HUES64 (cell line): ENCODE results near the gene GXYLT1.
"Not testable (repeated sequence)": the region's sequence is repeated elsewhere in the genome, so short reads cannot be mapped to it uniquely, and the experiment has no call there.

Experiments used
- H3K27ac ChIP-seq: 2 replicates; pipeline ENCODE4 v1.7.0; 2013; ENCODE audit warnings: low read depth, low read length, inconsistent platforms
- H3K27me3 ChIP-seq: 2 replicates; pipeline ENCODE4 v1.6.1; 2013; ENCODE audit warnings: mild to moderate bottlenecking, low read length; ENCODE audit not compliant: insufficient read depth
- H3K36me3 ChIP-seq: 2 replicates; pipeline ENCODE4 v1.6.1; 2013; ENCODE audit warnings: mild to moderate bottlenecking, low read length; ENCODE audit not compliant: insufficient read depth
- H3K4me1 ChIP-seq: 2 replicates; pipeline ENCODE4 v1.6.1; 2013; ENCODE audit warnings: mild to moderate bottlenecking, low read length, moderate library complexity; ENCODE audit not compliant: insufficient read depth
- H3K4me3 ChIP-seq: 2 replicates; pipeline ENCODE4 v1.5.1; 2013; ENCODE audit warnings: mild to moderate bottlenecking, low read length, moderate library complexity
- H3K9ac ChIP-seq: 2 replicates; pipeline ENCODE4 v1.6.1; 2013; ENCODE audit warnings: mild to moderate bottlenecking, low read depth, low read length
- H3K9me3 ChIP-seq: 2 replicates; pipeline ENCODE4 v1.6.1; 2013; ENCODE audit warnings: low read depth, low read length; ENCODE audit not compliant: insufficient read depth
- WGBS: fragments of 150-250, 120-280 bp; methylation state at CpG from one replicate; pipeline ENCODE4 v1.1.7; 2013; ENCODE audit warnings: missing lambda C conversion rate; 5-methylcytosine and 5-hydroxymethylcytosine counted together

Gene GXYLT1

DNA sequence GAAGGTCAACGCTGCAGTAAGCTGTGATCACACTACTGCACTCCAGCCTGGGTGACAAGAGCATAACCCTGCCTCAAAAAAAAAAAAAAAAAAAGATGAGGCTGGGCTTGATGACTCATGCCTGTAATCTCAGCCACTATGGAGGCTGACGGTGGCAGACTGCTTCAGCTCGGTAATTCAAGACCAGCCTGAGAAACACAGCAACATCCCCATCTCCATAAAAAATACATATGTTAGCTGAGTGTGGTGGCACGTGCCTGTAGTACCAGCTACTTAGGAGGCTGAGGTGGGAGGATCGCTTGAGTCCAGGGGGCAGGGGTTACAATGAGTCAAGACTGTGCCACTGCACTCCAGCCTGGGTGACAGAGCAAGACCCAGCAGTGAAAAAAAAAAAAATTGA lies 50.4 kb downstream of the GXYLT1 start:
- Histone ChIP-seq H3K9me3 (no peaks in the 10 kb centered on the region), H3K27ac (no peak overlapping the region), H3K27me3 (no peaks in the 10 kb centered on the region), H3K4me1 (peaks cover 21% of the 10 kb centered on the region; the same call in 1 of the 2 replicates), H3K9ac (no peak overlapping the region), H3K4me3 (no peak overlapping the region), H3K36me3 (peaks cover 11% of the 10 kb centered on the region; the same call in 1 of the 2 replicates)
- WGBS = 75% methylated on average over 5 of the region's 5 CpGs

DNA sequence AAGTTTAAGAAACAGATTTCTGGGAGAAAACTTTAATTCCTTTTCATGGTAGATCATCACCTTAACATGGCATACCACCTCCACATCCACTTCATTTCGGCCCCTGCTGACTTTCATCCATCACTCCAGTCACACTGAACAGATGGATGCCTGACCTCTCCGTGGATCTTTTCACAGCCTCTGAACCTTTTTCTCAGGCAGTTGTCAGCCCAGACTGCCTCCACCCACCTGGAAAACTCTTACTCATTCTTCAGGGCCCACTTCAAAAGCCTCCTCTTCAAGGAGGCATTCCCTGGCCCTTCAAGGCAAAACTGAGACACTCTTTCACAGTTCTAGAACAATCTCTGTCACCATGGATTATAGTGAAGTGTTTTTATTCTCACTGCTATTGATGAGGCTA lies 52.9 kb downstream of the GXYLT1 start:
- H3K36me3 ChIP-seq = peaks cover 13% of the 10 kb centered on the region; the same call in 1 of the 2 replicates
- 80% methylated on average over 2 of the region's 2 CpGs for whole genome bisulfite sequencing

GRCh38 chr12:42090899-42091298 lies 53.8 kb downstream of the GXYLT1 start:
- no peak overlapping the region for H3K9ac ChIP-seq
- H3K36me3 ChIP-seq = peaks cover 10% of the 10 kb centered on the region; the same call in 1 of the 2 replicates
- no peaks in the 10 kb centered on the region for H3K9me3 ChIP-seq
- peaks cover 30% of the 10 kb centered on the region; the same call in 1 of the 2 replicates for H3K4me1 ChIP-seq
- H3K4me3 ChIP-seq = no peak overlapping the region
- H3K27ac ChIP-seq = no peak overlapping the region; the same call in 1 of the 2 replicates
- no peaks in the 10 kb centered on the region for H3K27me3 ChIP-seq

More for the DNA sequence above, 52.9 kb downstream of the GXYLT1 start:
- Histone ChIP-seq H3K9me3 (no peaks in the 10 kb centered on the region), H3K27me3 (no peaks in the 10 kb centered on the region), H3K9ac (no peak overlapping the region), H3K4me3 (no peak overlapping the region), H3K27ac (peak overlapping the region; percentile 12; the same call in 1 of the 2 replicates), H3K4me1 (peaks cover 30% of the 10 kb centered on the region; the same call in 1 of the 2 replicates)

DNA sequence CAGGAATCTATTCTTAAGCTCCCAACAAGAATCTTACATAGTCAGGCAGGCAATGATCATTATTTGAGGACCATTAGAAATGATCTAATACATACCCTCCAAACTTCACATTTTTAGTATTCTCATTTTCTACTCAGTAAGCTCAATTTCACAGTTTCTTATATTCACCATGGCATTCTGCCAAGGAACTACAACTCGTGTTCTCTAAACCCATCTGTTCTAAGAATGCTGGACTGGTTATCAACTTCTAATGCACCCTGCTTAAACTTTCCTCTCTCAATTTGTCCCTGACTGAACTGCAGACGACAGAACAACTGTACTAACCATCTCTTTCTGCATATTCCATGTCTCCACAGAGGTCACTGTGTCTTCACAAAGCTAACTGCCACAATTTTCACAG lies 58.6 kb downstream of the GXYLT1 start:
- Histone ChIP-seq H3K9me3 (no peaks in the 10 kb centered on the region), H3K4me3 (no peak overlapping the region), H3K9ac (no peak overlapping the region), H3K4me1 (peaks cover 24% of the 10 kb centered on the region; the same call in 1 of the 2 replicates), H3K27me3 (no peaks in the 10 kb centered on the region), H3K36me3 (peaks cover 5% of the 10 kb centered on the region; the same call in 1 of the 2 replicates), H3K27ac (no peak overlapping the region)
- 91% methylated on average over 2 of the region's 2 CpGs for WGBS

DNA sequence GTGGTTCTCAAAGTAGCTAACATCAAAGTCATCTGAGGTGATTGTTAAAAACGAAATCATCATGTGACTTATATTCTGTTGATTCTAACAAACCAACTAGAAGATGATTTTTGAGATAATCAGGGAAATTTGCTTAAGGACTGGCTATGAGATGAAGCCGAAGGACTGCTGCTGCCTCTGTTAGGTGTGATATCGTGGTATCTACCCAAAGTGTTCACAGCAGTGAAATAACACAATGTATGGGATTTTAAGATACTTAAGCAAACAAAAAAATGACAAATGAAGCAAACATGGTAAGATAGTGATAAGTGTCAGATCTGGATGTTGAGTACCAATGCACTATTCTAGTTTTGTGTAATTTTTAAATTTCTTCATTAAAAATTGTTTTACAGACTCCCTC lies 59.1 kb downstream of the GXYLT1 start:
- H3K9me3 ChIP-seq = no peaks in the 10 kb centered on the region
- peaks cover 20% of the 10 kb centered on the region; the same call in 1 of the 2 replicates for H3K4me1 ChIP-seq
- no peaks in the 10 kb centered on the region for H3K27me3 ChIP-seq
- H3K36me3 ChIP-seq = peaks cover 5% of the 10 kb centered on the region; the same call in 1 of the 2 replicates
- 62% methylated on average over 3 of the region's 3 CpGs for WGBS
- no peak overlapping the region for H3K9ac ChIP-seq
- no peak overlapping the region for H3K4me3 ChIP-seq
- H3K27ac ChIP-seq = no peak overlapping the region

- no peaks in the 10 kb centered on the region for H3K9me3 ChIP-seq
- H3K36me3 ChIP-seq = peaks cover 5% of the 10 kb centered on the region; the same call in 1 of the 2 replicates
- peaks cover 11% of the 10 kb centered on the region; the same call in 1 of the 2 replicates for H3K4me1 ChIP-seq
- no peak overlapping the region for H3K27ac ChIP-seq
- H3K9ac ChIP-seq = no peak overlapping the region
- no peaks in the 10 kb centered on the region for H3K27me3 ChIP-seq
- no peak overlapping the region for H3K4me3 ChIP-seq
Measured at GRCh38 chr12:42084522-42084921, 60.2 kb downstream of the GXYLT1 start.

DNA sequence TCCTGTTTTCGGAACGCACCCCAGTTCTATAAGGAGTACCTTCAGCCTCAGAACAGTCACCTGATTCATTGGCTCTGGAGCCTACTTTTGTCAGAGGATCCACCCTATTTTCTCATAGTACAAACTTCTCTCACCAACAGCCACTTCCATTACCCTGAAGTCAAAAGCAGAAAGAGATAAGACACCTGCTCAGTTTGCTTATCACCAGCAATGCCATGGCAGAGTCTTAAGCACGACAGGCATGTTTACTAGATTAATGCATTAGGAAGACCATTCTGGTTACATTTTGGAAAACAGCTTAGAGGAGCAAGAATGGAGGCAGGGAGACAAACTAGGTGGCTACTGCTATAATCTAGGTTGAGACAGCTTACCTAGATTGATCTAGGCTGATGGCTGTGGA lies 67.7 kb downstream of the GXYLT1 start:
- H3K4me1 ChIP-seq = no peaks in the 10 kb centered on the region
- 95% methylated on average over 3 of the region's 3 CpGs for WGBS
- no peak overlapping the region for H3K9ac ChIP-seq

GRCh38 chr12:42070036-42070435 lies 74.6 kb downstream of the GXYLT1 start:
- no peaks in the 10 kb centered on the region for H3K4me1 ChIP-seq
- no peaks in the 10 kb centered on the region for H3K36me3 ChIP-seq
- no peaks in the 10 kb centered on the region for H3K27me3 ChIP-seq
- H3K4me3 ChIP-seq = no peak overlapping the region
- H3K9ac ChIP-seq = no peak overlapping the region
- no peak overlapping the region for H3K27ac ChIP-seq
- H3K9me3 ChIP-seq = peaks cover 21% of the 10 kb centered on the region
- WGBS = 96% methylated on average over 4 of the region's 4 CpGs

More for the DNA sequence above, 67.7 kb downstream of the GXYLT1 start:
- Histone ChIP-seq H3K4me3 (no peak overlapping the region), H3K36me3 (no peaks in the 10 kb centered on the region), H3K27me3 (no peaks in the 10 kb centered on the region), H3K9me3 (peaks cover 11% of the 10 kb centered on the region), H3K27ac (no peak overlapping the region)

DNA sequence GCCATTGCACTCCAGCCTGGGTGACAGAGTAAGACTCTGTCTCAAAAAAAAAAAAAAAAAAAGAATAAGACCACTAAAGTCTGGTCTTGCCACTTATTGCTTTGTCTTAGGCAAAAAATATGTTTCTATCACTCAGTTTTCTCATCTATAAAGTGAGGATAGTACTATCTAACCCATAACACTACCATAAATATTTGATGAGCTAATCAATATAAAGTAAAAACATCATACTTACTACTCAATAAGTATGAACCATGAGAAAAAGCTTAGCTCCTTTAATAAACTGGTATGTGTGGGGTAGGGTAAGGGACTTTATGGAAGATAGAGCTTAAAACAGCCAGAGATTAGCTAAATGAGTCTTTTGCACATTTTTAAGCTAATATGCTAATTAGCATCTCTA lies 85.5 kb downstream of the GXYLT1 start:
- no peak overlapping the region for H3K27ac ChIP-seq
- H3K9me3 ChIP-seq = peaks cover 33% of the 10 kb centered on the region
- no peak overlapping the region for H3K9ac ChIP-seq
- no peaks in the 10 kb centered on the region; the same call in 1 of the 2 replicates for H3K27me3 ChIP-seq
- no peak overlapping the region for H3K4me3 ChIP-seq
- H3K36me3 ChIP-seq = no peaks in the 10 kb centered on the region
- H3K4me1 ChIP-seq = no peaks in the 10 kb centered on the region

- WGBS = 99% methylated on average over 3 of the region's 3 CpGs
- Histone ChIP-seq H3K9ac (no peak overlapping the region), H3K27me3 (no peaks in the 10 kb centered on the region; the same call in 1 of the 2 replicates), H3K27ac (no peak overlapping the region), H3K4me3 (no peak overlapping the region), H3K36me3 (no peaks in the 10 kb centered on the region), H3K9me3 (peaks cover 9% of the 10 kb centered on the region), H3K4me1 (no peaks in the 10 kb centered on the region)
Measured at GRCh38 chr12:42056130-42056529, 88.5 kb downstream of the GXYLT1 start.

DNA sequence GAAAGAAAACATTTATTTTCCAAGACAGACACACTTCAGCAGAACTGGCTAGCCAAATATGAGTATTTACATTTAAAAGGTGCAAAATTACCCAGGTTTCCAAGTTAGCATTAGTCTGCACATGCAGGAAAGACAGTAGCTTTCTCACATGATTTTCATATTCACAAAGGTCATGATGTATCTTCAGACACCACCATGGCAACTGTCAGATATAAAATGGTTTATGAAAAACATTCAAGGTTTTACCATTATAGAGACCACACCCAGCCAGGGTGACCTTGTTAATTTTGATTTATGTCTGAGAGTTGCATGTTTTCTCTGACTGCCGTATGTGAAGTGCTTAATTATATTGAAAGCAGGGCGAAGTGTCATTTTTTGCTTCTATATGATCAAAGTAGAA lies 91.2 kb downstream of the GXYLT1 start:
- 93% methylated on average over 2 of the region's 2 CpGs for WGBS
- H3K4me3 ChIP-seq = no peak overlapping the region
- no peaks in the 10 kb centered on the region; the same call in 1 of the 2 replicates for H3K27me3 ChIP-seq
- no peak overlapping the region for H3K9ac ChIP-seq
- H3K36me3 ChIP-seq = no peaks in the 10 kb centered on the region
- no peak overlapping the region for H3K27ac ChIP-seq
- peaks cover 13% of the 10 kb centered on the region for H3K9me3 ChIP-seq
- H3K4me1 ChIP-seq = no peaks in the 10 kb centered on the region

GRCh38 chr12:42048980-42049379 lies 95.7 kb downstream of the GXYLT1 start:
- not testable (repeated sequence) for H3K36me3 ChIP-seq, H3K27ac ChIP-seq, H3K9me3 ChIP-seq, H3K4me3 ChIP-seq, H3K9ac ChIP-seq, H3K4me1 ChIP-seq, H3K27me3 ChIP-seq
- 87% methylated on average over 8 of the region's 8 CpGs for WGBS
